ENCODE results near the gene TRMT112.

DNA sequence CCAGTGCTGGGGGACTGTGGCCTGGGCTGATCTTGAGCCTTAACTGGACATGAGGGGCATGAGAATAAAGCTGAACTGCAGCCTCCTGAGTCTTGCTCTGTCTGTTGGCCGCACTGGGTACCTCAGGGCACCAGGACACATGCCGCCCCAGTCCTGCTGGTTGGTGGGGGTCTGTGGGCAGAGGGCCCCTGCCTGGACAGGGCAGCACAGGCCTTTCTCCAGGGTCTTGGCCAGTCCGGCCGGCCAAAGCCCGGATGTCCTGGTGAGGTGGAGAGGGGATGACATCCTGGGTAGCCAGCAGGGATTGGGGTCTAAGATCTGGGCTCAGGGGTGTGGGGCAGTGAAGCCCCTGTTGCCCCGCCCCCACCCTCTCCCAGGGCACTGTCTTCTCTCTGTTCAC is 40.1 kb upstream of the TRMT112 start:
- TF ChIP-seq, protein P1, sequence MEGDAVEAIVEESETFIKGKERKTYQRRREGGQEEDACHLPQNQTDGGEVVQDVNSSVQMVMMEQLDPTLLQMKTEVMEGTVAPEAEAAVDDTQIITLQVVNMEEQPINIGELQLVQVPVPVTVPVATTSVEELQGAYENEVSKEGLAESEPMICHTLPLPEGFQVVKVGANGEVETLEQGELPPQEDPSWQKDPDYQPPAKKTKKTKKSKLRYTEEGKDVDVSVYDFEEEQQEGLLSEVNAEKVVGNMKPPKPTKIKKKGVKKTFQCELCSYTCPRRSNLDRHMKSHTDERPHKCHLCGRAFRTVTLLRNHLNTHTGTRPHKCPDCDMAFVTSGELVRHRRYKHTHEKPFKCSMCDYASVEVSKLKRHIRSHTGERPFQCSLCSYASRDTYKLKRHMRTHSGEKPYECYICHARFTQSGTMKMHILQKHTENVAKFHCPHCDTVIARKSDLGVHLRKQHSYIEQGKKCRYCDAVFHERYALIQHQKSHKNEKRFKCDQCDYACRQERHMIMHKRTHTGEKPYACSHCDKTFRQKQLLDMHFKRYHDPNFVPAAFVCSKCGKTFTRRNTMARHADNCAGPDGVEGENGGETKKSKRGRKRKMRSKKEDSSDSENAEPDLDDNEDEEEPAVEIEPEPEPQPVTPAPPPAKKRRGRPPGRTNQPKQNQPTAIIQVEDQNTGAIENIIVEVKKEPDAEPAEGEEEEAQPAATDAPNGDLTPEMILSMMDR (conservative IDR thresholded peaks at IDR 0.05 in 1 of 2, IDR thresholded peaks at IDR 0.05 in 1 of 2; ENCODE audit: extremely low read depth in 1 of 2, insufficient read depth in 1 of 2, low read depth in 1 of 2, low read length in 2 of 2) = no peak
- TF ChIP-seq EZH2 (IDR thresholded peaks at IDR 0.05; ENCODE audit: borderline replicate concordance, low read length) = no peak
